HepG2 (cell line): ENCODE measurements around the gene FRMPD2. TPM values are rescaled to one million over a fixed set of nuclear protein-coding genes. Genes with fewer than 3 reads are reported as not detected.
A peak's percentile ranks its signal among the peaks of the same experiment; 100 is the strongest.

Experiments
- CREB1 ChIP-seq, 2 experiments: fragments of 450-650 bp in 1 of 2; IDR thresholded peaks; 2 replicates each; pipeline ENCODE4 v1.6.1; 2016 to 2017; ENCODE audit warnings: control low read depth in 1 of 2, mild to moderate bottlenecking in 1 of 2, missing compliant biosample characterization in 1 of 2, missing genetic modification characterization in 1 of 2
- NCOA2 ChIP-seq: sonication (generic); formaldehyde crosslinking; IDR thresholded peaks from 2 replicates; pipeline ENCODE4 v1.8.0; 2022; ENCODE audit warnings: inconsistent platforms
- NR2C2 ChIP-seq: sonication (generic); formaldehyde crosslinking; IDR thresholded peaks from 2 replicates; pipeline ENCODE4 v1.4.0; 2020; ENCODE audit warnings: missing genetic modification reagents, mild to moderate bottlenecking, moderate library complexity, borderline replicate concordance
- PAWR ChIP-seq: sonication (generic); formaldehyde crosslinking; IDR thresholded peaks from 2 replicates; pipeline ENCODE4 v1.4.0; 2020; ENCODE audit warnings: missing genetic modification reagents, mild to moderate bottlenecking, borderline replicate concordance
- SOX13 ChIP-seq, 3 experiments: fragments of 450-650 bp in 1 of 3; sonication (generic) in 1 of 3; formaldehyde crosslinking in 1 of 3; IDR thresholded peaks in 2 of 3; conservative IDR thresholded peaks in 1 of 3; 2 replicates each; pipeline versions ENCODE4 v1.5.0 to v1.6.1; 2016 to 2020; ENCODE audit warnings: antibody characterized with exemption in 1 of 3, mild to moderate bottlenecking in 1 of 3, missing compliant biosample characterization in 1 of 3, missing genetic modification reagents in 1 of 3, moderate library complexity in 1 of 3
- ZFX ChIP-seq: sonication (generic); formaldehyde crosslinking; IDR thresholded peaks from 2 replicates; pipeline ENCODE4 v1.4.0; 2020; ENCODE audit warnings: mild to moderate bottlenecking, low read depth, missing genetic modification reagents, moderate library complexity
- ZNF619 ChIP-seq: sonication (generic); formaldehyde crosslinking; IDR thresholded peaks from 2 replicates; pipeline ENCODE4 v1.4.0; 2020; ENCODE audit warnings: mild to moderate bottlenecking, missing genetic modification reagents
- ZNF747 ChIP-seq: sonication (generic); formaldehyde crosslinking; IDR thresholded peaks from 2 replicates; pipeline ENCODE4 v1.8.1; 2023; ENCODE audit warnings: missing genetic modification reagents, mild to moderate bottlenecking, borderline replicate concordance
- polyA plus RNA-seq, 8 experiments: library from polyadenylated mRNA; depleted of rRNA in 3 of 8; stranded (reverse) in 7 of 8; unstranded in 1 of 8; fragments of >200 nt; fragmentation: Illumina TruSeq in 4 of 8; extraction: Trizol in 4 of 8; gene quantifications; 2 replicates each; pipeline versions ENCODE4 v1.2.1 to v1.2.3, GENCODE V29; 2011 to 2016; ENCODE audit warnings: low read depth in 4 of 8, missing spikeins in 1 of 8, mixed read lengths in 1 of 8; ENCODE audit not compliant: insufficient read depth in 1 of 8
- total RNA-seq, 5 experiments: library from RNA; depleted of rRNA; stranded (reverse); fragments of >200 nt; fragmentation: Illumina TruSeq; extraction: Trizol; gene quantifications; 2 replicates each; pipeline ENCODE4 v1.2.3, GENCODE V29; 2016; ENCODE audit warnings: low read depth in 1 of 5
- TF ChIP-seq, protein P1 (sequence below): sonication (generic); formaldehyde crosslinking; IDR thresholded peaks from 2 replicates; pipeline ENCODE4 v1.4.0; 2020; ENCODE audit warnings: missing genetic modification reagents
- TF ChIP-seq, protein P2 (sequence below): sonication (generic); formaldehyde crosslinking; IDR thresholded peaks from 2 replicates; pipeline ENCODE4 v1.4.0; 2020; ENCODE audit warnings: mild to moderate bottlenecking, missing genetic modification reagents
- TF ChIP-seq, protein P3 (sequence below): sonication (generic); formaldehyde crosslinking; IDR thresholded peaks from 2 replicates; pipeline ENCODE4 v1.5.0; 2020; ENCODE audit warnings: missing genetic modification reagents
- TF ChIP-seq, protein P4 (sequence below): sonication (generic); formaldehyde crosslinking; IDR thresholded peaks from 2 replicates; pipeline ENCODE4 v1.4.0; 2020; ENCODE audit warnings: missing genetic modification reagents
- TF ChIP-seq, protein P5 (sequence below): sonication (generic); formaldehyde crosslinking; conservative IDR thresholded peaks from 2 replicates; pipeline ENCODE4 v1.4.0; 2020; ENCODE audit warnings: missing genetic modification reagents

FRMPD2 gene
- total and polyA plus RNA-seq, 2 of the 13 experiments (the other 11 are each of a cell fraction or from before 2014, with no cell fraction given): 0.45 to 1.3 TPM

DNA sequence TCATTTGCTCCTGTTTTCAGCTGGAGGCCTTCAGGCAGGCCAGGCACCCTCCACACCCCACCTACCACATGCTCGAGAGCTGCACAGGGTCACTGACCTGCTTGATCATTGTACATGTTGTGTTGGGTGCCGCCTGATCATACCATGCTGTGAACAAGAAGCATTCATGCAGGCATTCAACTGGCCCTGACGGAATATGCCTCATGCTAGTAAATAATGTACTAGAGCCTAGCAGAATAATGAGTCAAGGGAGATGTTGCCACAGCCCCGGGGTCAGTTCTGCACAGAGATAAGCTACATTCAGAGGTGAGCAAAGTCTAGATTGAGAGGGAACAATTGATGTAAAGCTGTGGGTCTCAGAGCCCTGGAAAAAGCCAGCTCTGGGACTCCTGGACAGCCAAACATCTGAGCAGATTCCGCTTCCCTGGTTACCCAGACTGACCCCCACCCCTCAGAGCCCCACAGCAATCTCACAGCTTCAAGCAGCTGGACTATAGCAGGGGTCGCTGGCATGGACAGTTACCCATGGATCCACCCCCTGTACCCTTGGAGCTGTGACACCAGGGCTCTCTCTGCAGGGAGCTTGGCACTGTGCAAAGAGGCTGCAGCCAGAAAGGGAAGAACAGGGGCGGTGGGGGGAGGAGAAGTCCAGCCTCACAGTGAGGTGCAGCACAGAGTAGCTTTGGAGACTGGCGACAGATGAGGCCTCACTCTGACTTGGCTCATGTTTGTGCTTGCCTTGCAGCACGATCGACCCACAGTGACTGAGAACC lies 86.6 kb downstream of the FRMPD2 start (continued):
- TF ChIP-seq, protein P1, sequence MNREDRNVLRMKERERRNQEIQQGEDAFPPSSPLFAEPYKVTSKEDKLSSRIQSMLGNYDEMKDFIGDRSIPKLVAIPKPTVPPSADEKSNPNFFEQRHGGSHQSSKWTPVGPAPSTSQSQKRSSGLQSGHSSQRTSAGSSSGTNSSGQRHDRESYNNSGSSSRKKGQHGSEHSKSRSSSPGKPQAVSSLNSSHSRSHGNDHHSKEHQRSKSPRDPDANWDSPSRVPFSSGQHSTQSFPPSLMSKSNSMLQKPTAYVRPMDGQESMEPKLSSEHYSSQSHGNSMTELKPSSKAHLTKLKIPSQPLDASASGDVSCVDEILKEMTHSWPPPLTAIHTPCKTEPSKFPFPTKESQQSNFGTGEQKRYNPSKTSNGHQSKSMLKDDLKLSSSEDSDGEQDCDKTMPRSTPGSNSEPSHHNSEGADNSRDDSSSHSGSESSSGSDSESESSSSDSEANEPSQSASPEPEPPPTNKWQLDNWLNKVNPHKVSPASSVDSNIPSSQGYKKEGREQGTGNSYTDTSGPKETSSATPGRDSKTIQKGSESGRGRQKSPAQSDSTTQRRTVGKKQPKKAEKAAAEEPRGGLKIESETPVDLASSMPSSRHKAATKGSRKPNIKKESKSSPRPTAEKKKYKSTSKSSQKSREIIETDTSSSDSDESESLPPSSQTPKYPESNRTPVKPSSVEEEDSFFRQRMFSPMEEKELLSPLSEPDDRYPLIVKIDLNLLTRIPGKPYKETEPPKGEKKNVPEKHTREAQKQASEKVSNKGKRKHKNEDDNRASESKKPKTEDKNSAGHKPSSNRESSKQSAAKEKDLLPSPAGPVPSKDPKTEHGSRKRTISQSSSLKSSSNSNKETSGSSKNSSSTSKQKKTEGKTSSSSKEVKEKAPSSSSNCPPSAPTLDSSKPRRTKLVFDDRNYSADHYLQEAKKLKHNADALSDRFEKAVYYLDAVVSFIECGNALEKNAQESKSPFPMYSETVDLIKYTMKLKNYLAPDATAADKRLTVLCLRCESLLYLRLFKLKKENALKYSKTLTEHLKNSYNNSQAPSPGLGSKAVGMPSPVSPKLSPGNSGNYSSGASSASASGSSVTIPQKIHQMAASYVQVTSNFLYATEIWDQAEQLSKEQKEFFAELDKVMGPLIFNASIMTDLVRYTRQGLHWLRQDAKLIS (CRISPR knock-in tag): no peak
- TF ChIP-seq ZNF747 (CRISPR knock-in tag): no peak
- TF ChIP-seq, protein P2, sequence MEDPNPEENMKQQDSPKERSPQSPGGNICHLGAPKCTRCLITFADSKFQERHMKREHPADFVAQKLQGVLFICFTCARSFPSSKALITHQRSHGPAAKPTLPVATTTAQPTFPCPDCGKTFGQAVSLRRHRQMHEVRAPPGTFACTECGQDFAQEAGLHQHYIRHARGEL: no peak
- no peak for TF ChIP-seq PAWR (CRISPR knock-in tag)
- TF ChIP-seq, protein P3, sequence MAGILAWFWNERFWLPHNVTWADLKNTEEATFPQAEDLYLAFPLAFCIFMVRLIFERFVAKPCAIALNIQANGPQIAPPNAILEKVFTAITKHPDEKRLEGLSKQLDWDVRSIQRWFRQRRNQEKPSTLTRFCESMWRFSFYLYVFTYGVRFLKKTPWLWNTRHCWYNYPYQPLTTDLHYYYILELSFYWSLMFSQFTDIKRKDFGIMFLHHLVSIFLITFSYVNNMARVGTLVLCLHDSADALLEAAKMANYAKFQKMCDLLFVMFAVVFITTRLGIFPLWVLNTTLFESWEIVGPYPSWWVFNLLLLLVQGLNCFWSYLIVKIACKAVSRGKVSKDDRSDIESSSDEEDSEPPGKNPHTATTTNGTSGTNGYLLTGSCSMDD (CRISPR knock-in tag): no peak
- TF ChIP-seq NR2C2 (CRISPR knock-in tag): no peak
- no peak for TF ChIP-seq ZNF619
- TF ChIP-seq CREB1 (IDR thresholded peaks at IDR 0.05): no peak
- no peak for TF ChIP-seq CREB1 (CRISPR knock-in tag; IDR thresholded peaks at IDR 0.05)
- 0 out of 2 replicates have a peak, but pooled peaks have one; percentile 3 for TF ChIP-seq ZFX
- no peak for TF ChIP-seq SOX13 (IDR thresholded peaks at IDR 0.05)
- no peak; a peak in 1 of 4 replicates for TF ChIP-seq SOX13 (CRISPR knock-in tag; conservative IDR thresholded peaks at IDR 0.05 in 1 of 2, IDR thresholded peaks at IDR 0.05 in 1 of 2)
- TF ChIP-seq, protein P4, sequence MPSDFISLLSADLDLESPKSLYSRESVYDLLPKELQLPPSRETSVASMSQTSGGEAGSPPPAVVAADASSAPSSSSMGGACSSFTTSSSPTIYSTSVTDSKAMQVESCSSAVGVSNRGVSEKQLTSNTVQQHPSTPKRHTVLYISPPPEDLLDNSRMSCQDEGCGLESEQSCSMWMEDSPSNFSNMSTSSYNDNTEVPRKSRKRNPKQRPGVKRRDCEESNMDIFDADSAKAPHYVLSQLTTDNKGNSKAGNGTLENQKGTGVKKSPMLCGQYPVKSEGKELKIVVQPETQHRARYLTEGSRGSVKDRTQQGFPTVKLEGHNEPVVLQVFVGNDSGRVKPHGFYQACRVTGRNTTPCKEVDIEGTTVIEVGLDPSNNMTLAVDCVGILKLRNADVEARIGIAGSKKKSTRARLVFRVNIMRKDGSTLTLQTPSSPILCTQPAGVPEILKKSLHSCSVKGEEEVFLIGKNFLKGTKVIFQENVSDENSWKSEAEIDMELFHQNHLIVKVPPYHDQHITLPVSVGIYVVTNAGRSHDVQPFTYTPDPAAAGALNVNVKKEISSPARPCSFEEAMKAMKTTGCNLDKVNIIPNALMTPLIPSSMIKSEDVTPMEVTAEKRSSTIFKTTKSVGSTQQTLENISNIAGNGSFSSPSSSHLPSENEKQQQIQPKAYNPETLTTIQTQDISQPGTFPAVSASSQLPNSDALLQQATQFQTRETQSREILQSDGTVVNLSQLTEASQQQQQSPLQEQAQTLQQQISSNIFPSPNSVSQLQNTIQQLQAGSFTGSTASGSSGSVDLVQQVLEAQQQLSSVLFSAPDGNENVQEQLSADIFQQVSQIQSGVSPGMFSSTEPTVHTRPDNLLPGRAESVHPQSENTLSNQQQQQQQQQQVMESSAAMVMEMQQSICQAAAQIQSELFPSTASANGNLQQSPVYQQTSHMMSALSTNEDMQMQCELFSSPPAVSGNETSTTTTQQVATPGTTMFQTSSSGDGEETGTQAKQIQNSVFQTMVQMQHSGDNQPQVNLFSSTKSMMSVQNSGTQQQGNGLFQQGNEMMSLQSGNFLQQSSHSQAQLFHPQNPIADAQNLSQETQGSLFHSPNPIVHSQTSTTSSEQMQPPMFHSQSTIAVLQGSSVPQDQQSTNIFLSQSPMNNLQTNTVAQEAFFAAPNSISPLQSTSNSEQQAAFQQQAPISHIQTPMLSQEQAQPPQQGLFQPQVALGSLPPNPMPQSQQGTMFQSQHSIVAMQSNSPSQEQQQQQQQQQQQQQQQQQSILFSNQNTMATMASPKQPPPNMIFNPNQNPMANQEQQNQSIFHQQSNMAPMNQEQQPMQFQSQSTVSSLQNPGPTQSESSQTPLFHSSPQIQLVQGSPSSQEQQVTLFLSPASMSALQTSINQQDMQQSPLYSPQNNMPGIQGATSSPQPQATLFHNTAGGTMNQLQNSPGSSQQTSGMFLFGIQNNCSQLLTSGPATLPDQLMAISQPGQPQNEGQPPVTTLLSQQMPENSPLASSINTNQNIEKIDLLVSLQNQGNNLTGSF (CRISPR knock-in tag): no peak
- TF ChIP-seq NCOA2 (CRISPR knock-in tag): no peak
- TF ChIP-seq, protein P5, sequence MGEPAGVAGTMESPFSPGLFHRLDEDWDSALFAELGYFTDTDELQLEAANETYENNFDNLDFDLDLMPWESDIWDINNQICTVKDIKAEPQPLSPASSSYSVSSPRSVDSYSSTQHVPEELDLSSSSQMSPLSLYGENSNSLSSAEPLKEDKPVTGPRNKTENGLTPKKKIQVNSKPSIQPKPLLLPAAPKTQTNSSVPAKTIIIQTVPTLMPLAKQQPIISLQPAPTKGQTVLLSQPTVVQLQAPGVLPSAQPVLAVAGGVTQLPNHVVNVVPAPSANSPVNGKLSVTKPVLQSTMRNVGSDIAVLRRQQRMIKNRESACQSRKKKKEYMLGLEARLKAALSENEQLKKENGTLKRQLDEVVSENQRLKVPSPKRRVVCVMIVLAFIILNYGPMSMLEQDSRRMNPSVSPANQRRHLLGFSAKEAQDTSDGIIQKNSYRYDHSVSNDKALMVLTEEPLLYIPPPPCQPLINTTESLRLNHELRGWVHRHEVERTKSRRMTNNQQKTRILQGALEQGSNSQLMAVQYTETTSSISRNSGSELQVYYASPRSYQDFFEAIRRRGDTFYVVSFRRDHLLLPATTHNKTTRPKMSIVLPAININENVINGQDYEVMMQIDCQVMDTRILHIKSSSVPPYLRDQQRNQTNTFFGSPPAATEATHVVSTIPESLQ: no peak
